HEK293 (cell line): Measurements from ENCODE around the gene UHMK1.

Source experiments
- CTCF ChIA-PET: fragments of 350-600 bp; formaldehyde crosslinking; extraction: SDS; loops from one replicate; lab custom pipeline; 2021; ENCODE audit warnings: antibody characterized with exemption; lab: Yijun Ruan, JAX
- POLR2A ChIA-PET: fragments of 300-600 bp; formaldehyde crosslinking; extraction: SDS; loops from one replicate; lab custom pipeline; 2020; ENCODE audit warnings: antibody characterized with exemption, inconsistent platforms; lab: Yijun Ruan, JAX
- H3K27ac ChIP-seq: fragments of 200-500 bp; sonication (Bioruptor generic); 2 replicates; pipeline ENCODE4 v1.5.1; 2014; ENCODE audit warnings: low read depth, low read length, control low read depth, inconsistent platforms; ENCODE audit errors: extremely low read depth
- H3K36me3 ChIP-seq, 2 experiments: fragments of 200-500 bp in 1 of 2; sonication (Bioruptor generic) in 1 of 2; 1 replicate in 1 of 2; 2 replicates in 1 of 2; pipeline ENCODE4 v1.5.1; 2014 to 2017; ENCODE audit warnings: inconsistent platforms in 2 of 2, low read length in 2 of 2; ENCODE audit not compliant: control insufficient read depth in 2 of 2, insufficient read depth in 1 of 2
- H3K4me1 ChIP-seq: fragments of 200-500 bp; sonication (Bioruptor generic); 2 replicates; pipeline ENCODE4 v1.5.1; 2014; ENCODE audit warnings: mild to moderate bottlenecking, low read length, inconsistent platforms; ENCODE audit not compliant: control insufficient read depth, insufficient read depth
- H3K4me3 ChIP-seq: 2 replicates; pipeline ENCODE4 v1.5.1; 2011; ENCODE audit warnings: low read depth, mild to moderate bottlenecking, control low read depth, low read length, moderate library complexity
- H3K9me3 ChIP-seq: fragments of 200-500 bp; sonication (Bioruptor generic); 2 replicates; pipeline ENCODE4 v1.5.1; 2014; ENCODE audit warnings: low read depth, low read length, inconsistent platforms; ENCODE audit not compliant: control insufficient read depth, insufficient read depth
- HOXC10 ChIP-seq: sonication (generic); formaldehyde crosslinking; IDR thresholded peaks from 2 replicates; pipeline ENCODE4 v1.8.1; 2023; ENCODE audit warnings: mild to moderate bottlenecking, missing genetic modification reagents
- KLF1 ChIP-seq: fragments of 450-650 bp; formaldehyde crosslinking; IDR thresholded peaks from 2 replicates; pipeline ENCODE4 v1.5.1; 2016; ENCODE audit warnings: missing biosample characterization, missing genetic modification characterization
- KLF17 ChIP-seq: fragments of 450-650 bp; formaldehyde crosslinking; IDR thresholded peaks from 2 replicates; pipeline ENCODE4 v1.5.1; 2016; ENCODE audit warnings: missing biosample characterization, missing genetic modification characterization
- SCRT2 ChIP-seq: fragments of 450-650 bp; formaldehyde crosslinking; IDR thresholded peaks from 2 replicates; pipeline ENCODE4 v1.5.1; 2016; ENCODE audit warnings: missing biosample characterization, missing genetic modification characterization
- WT1 ChIP-seq: fragments of 450-650 bp; formaldehyde crosslinking; IDR thresholded peaks from 2 replicates; pipeline ENCODE4 v1.5.1; 2016; ENCODE audit warnings: missing biosample characterization, missing genetic modification characterization
- ZEB2 ChIP-seq: fragments of 450-650 bp; formaldehyde crosslinking; IDR thresholded peaks from 2 replicates; pipeline ENCODE4 v1.5.1; 2016; ENCODE audit warnings: missing biosample characterization, missing genetic modification characterization
- ZFP69B ChIP-seq: fragments of 450-650 bp; formaldehyde crosslinking; IDR thresholded peaks from 2 replicates; pipeline ENCODE4 v1.5.1; 2016; ENCODE audit warnings: missing biosample characterization, missing genetic modification characterization
- ZNF112 ChIP-seq: fragments of 450-650 bp; formaldehyde crosslinking; IDR thresholded peaks from 2 replicates; pipeline ENCODE4 v1.5.0; 2017; ENCODE audit warnings: missing biosample characterization, missing genetic modification characterization
- ZNF132 ChIP-seq: fragments of 450-650 bp; formaldehyde crosslinking; IDR thresholded peaks from 2 replicates; pipeline ENCODE4 v1.5.1; 2017; ENCODE audit warnings: missing biosample characterization, missing genetic modification characterization, borderline replicate concordance
- ZNF138 ChIP-seq: fragments of 450-650 bp; formaldehyde crosslinking; IDR thresholded peaks from 2 replicates; pipeline ENCODE4 v1.5.1; 2016; ENCODE audit warnings: missing biosample characterization, missing genetic modification characterization, borderline replicate concordance
- ZNF19 ChIP-seq: fragments of 450-650 bp; formaldehyde crosslinking; IDR thresholded peaks from 2 replicates; pipeline ENCODE4; 2016; ENCODE audit warnings: missing biosample characterization, missing genetic modification characterization, low read depth
- ZNF248 ChIP-seq: fragments of 450-650 bp; formaldehyde crosslinking; IDR thresholded peaks from 2 replicates; pipeline ENCODE4 v1.5.1; 2017; ENCODE audit warnings: missing biosample characterization, missing genetic modification characterization
- ZNF433 ChIP-seq: fragments of 450-650 bp; formaldehyde crosslinking; IDR thresholded peaks from 2 replicates; pipeline ENCODE4 v1.5.1; 2016; ENCODE audit warnings: missing biosample characterization, missing genetic modification characterization, low read depth
- ZSCAN30 ChIP-seq: fragments of 450-650 bp; IDR thresholded peaks from 2 replicates; pipeline ENCODE4 v1.5.1; 2018; ENCODE audit warnings: missing biosample characterization, mild to moderate bottlenecking, missing genetic modification characterization, moderate library complexity
- ZSCAN4 ChIP-seq: fragments of 450-650 bp; formaldehyde crosslinking; IDR thresholded peaks from 2 replicates; pipeline ENCODE4 v1.5.1; 2017; ENCODE audit warnings: missing biosample characterization, missing genetic modification characterization
- TF ChIP-seq, protein P1 (sequence below): fragments of 450-650 bp; formaldehyde crosslinking; IDR thresholded peaks from 2 replicates; pipeline ENCODE4 v1.5.1; 2016; ENCODE audit warnings: missing biosample characterization, missing genetic modification characterization
- TF ChIP-seq, protein P2 (sequence below): fragments of 450-650 bp; formaldehyde crosslinking; IDR thresholded peaks from 2 replicates; pipeline ENCODE4 v1.5.1; 2016; ENCODE audit warnings: missing biosample characterization, missing genetic modification characterization
- TF ChIP-seq, protein P3 (sequence below): sonication (generic); formaldehyde crosslinking; IDR thresholded peaks from 2 replicates; pipeline ENCODE4 v1.8.1; 2022; ENCODE audit warnings: mild to moderate bottlenecking, moderate library complexity, missing genetic modification reagents
- TF ChIP-seq, protein P4 (sequence below): fragments of 450-650 bp; formaldehyde crosslinking; IDR thresholded peaks from 2 replicates; pipeline ENCODE4 v1.5.1; 2016; ENCODE audit warnings: missing biosample characterization, missing genetic modification characterization

UHMK1 gene

GRCh38 chr1:162549001-162549400, 51.4 kb downstream of the UHMK1 start:
- no peaks in the 10 kb centered on the region for H3K9me3 ChIP-seq
- ChIA-PET CTCF (no interaction called here), POLR2A (no interaction called here)
- no peaks in the 10 kb centered on the region for H3K4me1 ChIP-seq
- no peak for TF ChIP-seq ZNF433 (tag by site-specific recombination)
- no peak for TF ChIP-seq WT1 (tag by site-specific recombination)
- no peak for TF ChIP-seq ZNF248
- TF ChIP-seq ZNF132: no peak
- TF ChIP-seq ZSCAN30: no peak
- TF ChIP-seq ZFP69B (tag by site-specific recombination): no peak
- no peak for TF ChIP-seq ZNF112 (tag by site-specific recombination)
- TF ChIP-seq, protein P1, sequence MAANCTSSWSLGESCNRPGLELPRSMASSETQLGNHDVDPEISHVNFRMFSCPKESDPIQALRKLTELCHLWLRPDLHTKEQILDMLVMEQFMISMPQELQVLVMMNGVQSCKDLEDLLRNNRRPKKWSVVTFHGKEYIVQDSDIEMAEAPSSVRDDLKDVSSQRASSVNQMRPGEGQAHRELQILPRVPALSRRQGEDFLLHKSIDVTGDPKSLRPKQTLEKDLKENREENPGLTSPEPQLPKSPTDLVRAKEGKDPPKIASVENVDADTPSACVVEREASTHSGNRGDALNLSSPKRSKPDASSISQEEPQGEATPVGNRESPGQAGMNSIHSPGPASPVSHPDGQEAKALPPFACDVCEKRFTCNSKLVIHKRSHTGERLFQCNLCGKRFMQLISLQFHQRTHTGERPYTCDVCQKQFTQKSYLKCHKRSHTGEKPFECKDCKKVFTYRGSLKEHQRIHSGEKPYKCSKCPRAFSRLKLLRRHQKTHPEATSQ (tag by site-specific recombination): no peak
- TF ChIP-seq HOXC10 (CRISPR knock-in tag): no peak
- TF ChIP-seq ZNF138 (tag by site-specific recombination): no peak
- TF ChIP-seq KLF1: no peak
- no peak for TF ChIP-seq ZEB2
- TF ChIP-seq, protein P2, sequence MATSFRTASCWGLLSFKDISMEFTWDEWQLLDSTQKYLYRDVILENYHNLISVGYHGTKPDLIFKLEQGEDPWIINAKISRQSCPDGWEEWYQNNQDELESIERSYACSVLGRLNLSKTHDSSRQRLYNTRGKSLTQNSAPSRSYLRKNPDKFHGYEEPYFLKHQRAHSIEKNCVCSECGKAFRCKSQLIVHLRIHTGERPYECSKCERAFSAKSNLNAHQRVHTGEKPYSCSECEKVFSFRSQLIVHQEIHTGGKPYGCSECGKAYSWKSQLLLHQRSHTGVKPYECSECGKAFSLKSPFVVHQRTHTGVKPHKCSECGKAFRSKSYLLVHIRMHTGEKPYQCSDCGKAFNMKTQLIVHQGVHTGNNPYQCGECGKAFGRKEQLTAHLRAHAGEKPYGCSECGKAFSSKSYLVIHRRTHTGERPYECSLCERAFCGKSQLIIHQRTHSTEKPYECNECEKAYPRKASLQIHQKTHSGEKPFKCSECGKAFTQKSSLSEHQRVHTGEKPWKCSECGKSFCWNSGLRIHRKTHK (tag by site-specific recombination): no peak
- TF ChIP-seq SCRT2 (tag by site-specific recombination): no peak
- TF ChIP-seq, protein P3, sequence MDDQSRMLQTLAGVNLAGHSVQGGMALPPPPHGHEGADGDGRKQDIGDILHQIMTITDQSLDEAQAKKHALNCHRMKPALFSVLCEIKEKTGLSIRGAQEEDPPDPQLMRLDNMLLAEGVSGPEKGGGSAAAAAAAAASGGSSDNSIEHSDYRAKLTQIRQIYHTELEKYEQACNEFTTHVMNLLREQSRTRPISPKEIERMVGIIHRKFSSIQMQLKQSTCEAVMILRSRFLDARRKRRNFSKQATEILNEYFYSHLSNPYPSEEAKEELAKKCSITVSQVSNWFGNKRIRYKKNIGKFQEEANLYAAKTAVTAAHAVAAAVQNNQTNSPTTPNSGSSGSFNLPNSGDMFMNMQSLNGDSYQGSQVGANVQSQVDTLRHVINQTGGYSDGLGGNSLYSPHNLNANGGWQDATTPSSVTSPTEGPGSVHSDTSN (CRISPR knock-in tag): no peak
- no peak for TF ChIP-seq ZSCAN4 (tag by site-specific recombination)
- TF ChIP-seq KLF17 (tag by site-specific recombination): no peak
- TF ChIP-seq ZNF19: no peak
- no peak overlapping the region for H3K4me3 ChIP-seq
- H3K27ac ChIP-seq: no peak overlapping the region
- no peaks in the 10 kb centered on the region for H3K36me3 ChIP-seq

DNA sequence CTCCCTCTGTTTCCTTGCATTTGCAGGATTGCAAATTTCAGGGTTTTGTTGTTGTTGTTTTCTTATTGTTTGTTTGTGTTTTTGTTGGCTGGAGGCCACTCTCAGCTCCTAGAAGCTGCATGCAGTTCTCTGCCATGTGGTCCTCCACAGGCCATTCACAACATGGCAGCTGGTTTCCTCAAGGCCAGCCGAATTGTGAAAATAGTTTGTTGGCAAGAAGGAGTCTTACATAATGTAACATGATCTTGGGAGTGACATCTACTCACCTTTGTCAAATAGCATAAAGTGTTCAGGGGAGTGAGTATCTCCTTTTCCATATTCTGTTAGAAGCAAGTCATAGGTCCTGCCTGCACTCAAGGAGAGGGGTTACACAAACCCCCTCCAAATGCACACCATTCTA, 53.3 kb downstream of the UHMK1 start:
- no peaks in the 10 kb centered on the region for H3K9me3 ChIP-seq
- no peaks in the 10 kb centered on the region for H3K36me3 ChIP-seq
- ChIA-PET POLR2A (no interaction called here), CTCF (no interaction called here)
- no peak overlapping the region for H3K27ac ChIP-seq
- no peaks in the 10 kb centered on the region for H3K4me1 ChIP-seq
- 0 out of 2 replicates have a peak, but pooled peaks have one; percentile 24 for TF ChIP-seq WT1 (tag by site-specific recombination)
- TF ChIP-seq, protein P4, sequence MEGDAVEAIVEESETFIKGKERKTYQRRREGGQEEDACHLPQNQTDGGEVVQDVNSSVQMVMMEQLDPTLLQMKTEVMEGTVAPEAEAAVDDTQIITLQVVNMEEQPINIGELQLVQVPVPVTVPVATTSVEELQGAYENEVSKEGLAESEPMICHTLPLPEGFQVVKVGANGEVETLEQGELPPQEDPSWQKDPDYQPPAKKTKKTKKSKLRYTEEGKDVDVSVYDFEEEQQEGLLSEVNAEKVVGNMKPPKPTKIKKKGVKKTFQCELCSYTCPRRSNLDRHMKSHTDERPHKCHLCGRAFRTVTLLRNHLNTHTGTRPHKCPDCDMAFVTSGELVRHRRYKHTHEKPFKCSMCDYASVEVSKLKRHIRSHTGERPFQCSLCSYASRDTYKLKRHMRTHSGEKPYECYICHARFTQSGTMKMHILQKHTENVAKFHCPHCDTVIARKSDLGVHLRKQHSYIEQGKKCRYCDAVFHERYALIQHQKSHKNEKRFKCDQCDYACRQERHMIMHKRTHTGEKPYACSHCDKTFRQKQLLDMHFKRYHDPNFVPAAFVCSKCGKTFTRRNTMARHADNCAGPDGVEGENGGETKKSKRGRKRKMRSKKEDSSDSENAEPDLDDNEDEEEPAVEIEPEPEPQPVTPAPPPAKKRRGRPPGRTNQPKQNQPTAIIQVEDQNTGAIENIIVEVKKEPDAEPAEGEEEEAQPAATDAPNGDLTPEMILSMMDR (tag by site-specific recombination): no peak
- no peak overlapping the region for H3K4me3 ChIP-seq
